Measurements from ENCODE around the gene ABITRAM.

GRCh38 chr9:108910402-108910801 lies 23.8 kb upstream of the ABITRAM start:
- TF ChIP-seq POLR2A (IDR thresholded peaks at IDR 0.05) (no peak), CTCF (IDR thresholded peaks at IDR 0.05) (no peak)
